ENCODE data around the gene LRRC56. TPM values are rescaled to one million over a fixed set of nuclear protein-coding genes. Genes with fewer than 3 reads are reported as not detected.

Gene LRRC56
- polyA plus RNA-seq, 3 donors: 0.09 to 0.68 TPM; not detected in 1

GRCh38 chr11:597166-597725 lies 59.9 kb downstream of the LRRC56 start:
- H3K79me2 ChIP-seq (ENCODE audit: insufficient read depth, low read length): peaks cover 4% of the 10 kb centered on the region
- peaks cover 65% of the 10 kb centered on the region for H4K20me1 ChIP-seq (ENCODE audit: insufficient read depth, low read length)
- H3K27ac ChIP-seq (ENCODE audit: low read depth in 1 of 2, low read length in 2 of 2): no peak overlapping the region
- H3K36me3 ChIP-seq (replicated peaks in 1 of 2; ENCODE audit: control insufficient read depth in 1 of 2, insufficient read depth in 2 of 2, low read length in 2 of 2): peaks cover 90 to 94% of the 10 kb centered on the region in 2 donors
- H3K27ac Mint-ChIP-seq: peak overlapping the region in 1 of 7 donors; percentile 74
- no peaks in the 10 kb centered on the region for H3K27me3 ChIP-seq (ENCODE audit: control insufficient read depth in 2 of 2, insufficient read depth in 2 of 2, low read length in 2 of 2)
- H3K9me3 ChIP-seq (replicated peaks in 1 of 2; ENCODE audit: control insufficient read depth in 1 of 2, insufficient read depth in 1 of 2, low read length in 2 of 2): no peaks in the 10 kb centered on the region
- WGBS (ENCODE audit: insufficient coverage): 95% methylated on average over 21 of the region's 29 CpGs
- no peak overlapping the region for H3K4me2 ChIP-seq (replicated peaks; ENCODE audit: extremely low read depth, low read length, poor library complexity, severe bottlenecking)
- no peaks in the 10 kb centered on the region for H3K27me3 Mint-ChIP-seq (ENCODE audit: low read depth in 3 of 3)
- H3K9me3 Mint-ChIP-seq: no peaks in the 10 kb centered on the region
- intact Hi-C loops (cut with micrococcal nuclease): no loop called here
- no peak overlapping the region for H3K4me3 Mint-ChIP-seq
- H3K36me3 Mint-ChIP-seq: peaks cover 70 to 98% of the 10 kb centered on the region in 2 donors
- H2AFZ ChIP-seq (ENCODE audit: insufficient read depth, low read depth, low read length, poor library complexity, severe bottlenecking): no peak overlapping the region
- H3K4me3 ChIP-seq (replicated peaks in 1 of 3; ENCODE audit: low read depth in 2 of 3, low read length in 3 of 3): no peak overlapping the region
- no peak for DNase-seq
- H3K4me1 ChIP-seq (ENCODE audit: control insufficient read depth in 1 of 2, insufficient read depth in 2 of 2, low read length in 2 of 2): no peaks in the 10 kb centered on the region
- no peak overlapping the region for H3K9ac ChIP-seq (ENCODE audit: insufficient read depth, low read length, poor library complexity, severe bottlenecking)
- TF ChIP-seq CTCF (IDR thresholded peaks at IDR 0.05): peak; percentile 30
- H3K4me1 Mint-ChIP-seq: no peaks in the 10 kb centered on the region

GRCh38 chr11:598005-598680 lies 60.8 kb downstream of the LRRC56 start:
- Histone ChIP-seq H3K27me3 (ENCODE audit: control insufficient read depth in 2 of 2, insufficient read depth in 2 of 2, low read length in 2 of 2) (no peaks in the 10 kb centered on the region), H3K4me1 (ENCODE audit: control insufficient read depth in 1 of 2, insufficient read depth in 2 of 2, low read length in 2 of 2) (no peaks in the 10 kb centered on the region), H3K4me2 (replicated peaks; ENCODE audit: extremely low read depth, low read length, poor library complexity, severe bottlenecking) (no peak overlapping the region), H3K9me3 (replicated peaks in 1 of 2; ENCODE audit: control insufficient read depth in 1 of 2, insufficient read depth in 1 of 2, low read length in 2 of 2) (no peaks in the 10 kb centered on the region), H3K36me3 (replicated peaks in 1 of 2; ENCODE audit: control insufficient read depth in 1 of 2, insufficient read depth in 2 of 2, low read length in 2 of 2) (peaks cover 87 to 94% of the 10 kb centered on the region in 2 donors), H3K79me2 (ENCODE audit: insufficient read depth, low read length) (peaks cover 4% of the 10 kb centered on the region), H3K4me3 (replicated peaks in 1 of 3; ENCODE audit: low read depth in 2 of 3, low read length in 3 of 3) (no peak overlapping the region), H4K20me1 (ENCODE audit: insufficient read depth, low read length) (peaks cover 63% of the 10 kb centered on the region), H3K9ac (ENCODE audit: insufficient read depth, low read length, poor library complexity, severe bottlenecking) (no peak overlapping the region), H2AFZ (ENCODE audit: insufficient read depth, low read depth, low read length, poor library complexity, severe bottlenecking) (no peak overlapping the region), H3K27ac (ENCODE audit: low read depth in 1 of 2, low read length in 2 of 2) (no peak overlapping the region)
- intact Hi-C loops (cut with micrococcal nuclease): no loop called here
- no peaks in the 10 kb centered on the region for H3K4me1 Mint-ChIP-seq
- 91% methylated on average over 30 of the region's 30 CpGs for WGBS (ENCODE audit: insufficient coverage)
- DNase-seq: no peak
- H3K4me3 Mint-ChIP-seq: no peak overlapping the region
- H3K27ac Mint-ChIP-seq: peak overlapping the region in 3 of 7 donors; percentile 25 to 82 (median 47)
- no peak for TF ChIP-seq CTCF (IDR thresholded peaks at IDR 0.05)
- no peaks in the 10 kb centered on the region for H3K9me3 Mint-ChIP-seq
- peaks cover 0 to 2% (median 0%) of the 10 kb centered on the region in 3 donors for H3K27me3 Mint-ChIP-seq (ENCODE audit: low read depth in 3 of 3)
- H3K36me3 Mint-ChIP-seq: peaks cover 66 to 97% of the 10 kb centered on the region in 2 donors
